Stimulated activated naive CD8-positive, alpha-beta T cell treated with anti-CD3 and anti-CD28 coated beads, Interleukin-15, Interleukin-2, amounts not matched to agents 100 U/mL and 50 U/mL, for 24 hours (primary cell): Measurements from ENCODE around the gene TMSB15C.

Experiments
- ATAC-seq: fragments of 150-1000 bp; cut with Tn5 transposase; one replicate; pipeline ENCODE4 v1.10.0; 2021
- DNase-seq: peaks from one replicate; pipeline ENCODE4 v3.0.0; 2021

Gene TMSB15C

DNA sequence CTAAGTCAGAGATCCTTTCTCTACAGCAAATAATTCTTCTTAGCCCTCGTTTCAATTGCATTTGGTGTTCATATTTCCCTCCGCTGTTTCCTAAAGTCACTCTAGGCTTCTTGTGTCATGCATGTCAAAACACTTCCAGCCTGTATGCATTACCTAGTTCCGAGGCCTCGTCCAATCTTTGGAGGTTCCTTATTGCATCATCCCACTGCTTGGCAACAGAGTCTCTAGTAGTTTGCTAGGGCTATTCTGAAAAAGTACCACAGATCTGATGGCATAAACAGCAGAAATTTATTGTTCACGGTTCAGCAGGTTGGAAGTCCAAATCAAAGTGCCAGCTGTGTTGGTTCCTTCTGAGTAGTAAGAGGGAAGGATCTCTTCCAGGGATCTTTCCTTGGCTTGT is 30.4 kb downstream of the TMSB15C start:
- ATAC-seq (no peak), DNase-seq (no peak)

DNA sequence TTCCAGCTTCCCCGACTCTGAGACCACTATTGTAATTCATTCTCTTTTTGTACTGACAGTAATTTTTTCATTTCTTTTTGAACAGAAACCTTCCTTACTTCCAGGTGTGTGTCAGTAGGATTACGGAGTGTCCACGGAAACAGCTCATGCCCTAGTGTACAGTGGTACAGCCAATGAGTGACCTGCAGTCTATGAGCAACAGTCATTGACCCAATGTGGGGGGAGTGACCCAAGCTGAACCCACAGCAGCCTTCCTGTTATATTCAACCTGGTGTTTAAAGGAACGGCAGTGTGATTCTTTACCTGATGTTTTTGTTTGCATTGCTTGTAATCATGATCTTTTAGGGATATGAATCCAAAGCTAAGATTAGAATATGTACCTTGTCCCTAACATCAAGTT is 35.0 kb downstream of the TMSB15C start:
- no peak for DNase-seq

DNA sequence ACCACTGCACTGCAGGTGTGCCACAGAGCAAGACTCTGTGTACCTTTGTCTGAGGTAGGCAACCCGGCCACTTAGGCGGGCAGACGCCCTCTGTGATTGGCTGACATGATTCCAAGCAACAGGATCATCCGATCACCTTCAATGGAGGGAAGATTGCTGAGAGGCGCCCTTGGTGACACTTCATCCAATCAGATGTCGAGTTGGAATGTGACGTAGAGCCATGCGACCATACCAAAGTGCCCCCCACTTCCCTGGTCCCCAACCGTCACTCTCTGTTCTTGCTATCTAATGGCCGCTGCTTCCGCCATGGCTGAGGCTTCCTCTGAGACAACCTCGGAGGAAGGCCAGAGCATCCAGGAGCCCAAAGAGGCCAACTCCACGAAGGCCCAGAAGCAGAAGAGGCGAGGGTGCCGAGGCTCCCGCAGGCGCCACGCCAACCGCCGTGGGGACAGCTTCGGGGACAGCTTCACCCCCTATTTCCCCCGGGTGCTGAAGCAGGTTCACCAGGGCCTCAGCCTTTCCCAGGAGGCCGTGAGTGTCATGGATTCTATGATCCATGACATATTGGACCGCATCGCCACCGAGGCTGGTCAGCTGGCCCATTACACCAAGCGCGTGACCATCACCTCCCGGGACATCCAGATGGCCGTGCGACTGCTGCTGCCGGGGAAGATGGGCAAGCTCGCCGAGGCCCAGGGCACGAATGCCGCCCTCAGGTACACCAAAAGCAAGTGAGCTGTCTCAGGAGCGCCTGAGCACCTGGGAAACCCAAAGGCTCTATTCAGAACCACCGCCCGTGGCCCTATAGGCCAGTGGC is 36.1 kb downstream of the TMSB15C start, which contains the start of gene H2BW2:
Gene H2BW2, plus strand, starts transcription at position 268 of the 817 bp plus-strand sequence. Its CDS starts 39 bp downstream, at position 307.
- ATAC-seq = no peak
- no peak for DNase-seq

More for the DNA sequence above, 35.0 kb downstream of the TMSB15C start:
- ATAC-seq = no peak
